Endodermal cell (in vitro differentiated cells): ENCODE results near the gene LAMA2. TPM values are rescaled to one million over a fixed set of nuclear protein-coding genes. Genes with fewer than 3 reads are reported as not detected.

Experiments used
- DNase-seq: peaks from one replicate; pipeline ENCODE4 v3.0.0-alpha.2; 2017
- H3K27ac ChIP-seq: 2 replicates; pipeline ENCODE4 v1.5.1; 2013; ENCODE audit warnings: mild to moderate bottlenecking, low read depth, low read length, moderate library complexity
- H3K27me3 ChIP-seq: 2 replicates; pipeline ENCODE4 v1.6.1; 2013; ENCODE audit warnings: mild to moderate bottlenecking, low read length, moderate library complexity; ENCODE audit not compliant: insufficient read depth, control insufficient read depth, poor library complexity, severe bottlenecking
- H3K36me3 ChIP-seq: 2 replicates; pipeline ENCODE4 v1.7.0; 2013; ENCODE audit warnings: mild to moderate bottlenecking, low read length, moderate library complexity; ENCODE audit not compliant: control insufficient read depth, insufficient read depth
- H3K4me1 ChIP-seq: one replicate; pipeline ENCODE4 v1.7.0; 2013; ENCODE audit warnings: low read length; ENCODE audit not compliant: control insufficient read depth, insufficient read depth
- H3K4me3 ChIP-seq: 2 replicates; pipeline ENCODE4 v1.5.1; 2013; ENCODE audit warnings: mild to moderate bottlenecking, low read length, moderate library complexity
- H3K9ac ChIP-seq: 2 replicates; pipeline ENCODE4 v1.6.1; 2013; ENCODE audit warnings: mild to moderate bottlenecking, low read length, moderate library complexity; ENCODE audit not compliant: poor library complexity, severe bottlenecking; ENCODE audit errors: extremely low read depth
- H3K9me3 ChIP-seq: 2 replicates; pipeline ENCODE4 v1.6.1; 2013; ENCODE audit warnings: mild to moderate bottlenecking, low read length, moderate library complexity; ENCODE audit not compliant: control insufficient read depth
- H3K27ac Mint-ChIP-seq: 2 replicates; pipeline ENCODE4 v1.8.0; 2020; ENCODE audit warnings: mixed read lengths
- H3K27me3 Mint-ChIP-seq: 2 replicates; pipeline ENCODE4 v1.8.0; 2021; ENCODE audit warnings: mild to moderate bottlenecking, mixed read lengths; ENCODE audit not compliant: insufficient read depth
- H3K36me3 Mint-ChIP-seq: 2 replicates; pipeline ENCODE4 v1.8.0; 2020; ENCODE audit warnings: low read depth, mixed read lengths
- H3K4me1 Mint-ChIP-seq: 2 replicates; pipeline ENCODE4 v1.8.0; 2020; ENCODE audit warnings: mixed read lengths
- H3K4me3 Mint-ChIP-seq: 2 replicates; pipeline ENCODE4 v1.8.0; 2020; ENCODE audit warnings: mild to moderate bottlenecking, moderate library complexity, mixed read lengths
- H3K9me3 Mint-ChIP-seq: 2 replicates; pipeline ENCODE4 v1.8.0; 2020; ENCODE audit warnings: mild to moderate bottlenecking, mixed read lengths
- WGBS, 2 experiments: methylation state at CpG; one replicate each; pipeline versions ENCODE4 v1.1.5 to v1.1.7; 2013; ENCODE audit warnings: missing lambda C conversion rate in 2 of 2, mixed read lengths in 1 of 2; ENCODE audit not compliant: insufficient coverage in 1 of 2, insufficient read length in 1 of 2; 5-methylcytosine and 5-hydroxymethylcytosine counted together
- total RNA-seq, 2 donors: library from RNA; stranded (reverse); fragmentation: NEBNext Ultra II Directional in 1 of 2; extraction: Animal tissue kit (Norgen Biotek cat#: 25700) in 1 of 2; gene quantifications; 2 replicates in 1 of 2; 3 replicates in 1 of 2; pipeline ENCODE4 v1.2.1, GENCODE V29; 2021
- TF ChIP-seq, protein P1 (sequence below): fragments of 200-600 bp; sonication (generic); conservative IDR thresholded peaks from 2 replicates; pipeline ENCODE4 v1.5.0; 2021; ENCODE audit warnings: antibody characterized with exemption, mild to moderate bottlenecking

LAMA2 gene
- total RNA-seq, 2 donors from 2014 or later: 2.3 to 4.1 TPM

- TF ChIP-seq, protein P1, sequence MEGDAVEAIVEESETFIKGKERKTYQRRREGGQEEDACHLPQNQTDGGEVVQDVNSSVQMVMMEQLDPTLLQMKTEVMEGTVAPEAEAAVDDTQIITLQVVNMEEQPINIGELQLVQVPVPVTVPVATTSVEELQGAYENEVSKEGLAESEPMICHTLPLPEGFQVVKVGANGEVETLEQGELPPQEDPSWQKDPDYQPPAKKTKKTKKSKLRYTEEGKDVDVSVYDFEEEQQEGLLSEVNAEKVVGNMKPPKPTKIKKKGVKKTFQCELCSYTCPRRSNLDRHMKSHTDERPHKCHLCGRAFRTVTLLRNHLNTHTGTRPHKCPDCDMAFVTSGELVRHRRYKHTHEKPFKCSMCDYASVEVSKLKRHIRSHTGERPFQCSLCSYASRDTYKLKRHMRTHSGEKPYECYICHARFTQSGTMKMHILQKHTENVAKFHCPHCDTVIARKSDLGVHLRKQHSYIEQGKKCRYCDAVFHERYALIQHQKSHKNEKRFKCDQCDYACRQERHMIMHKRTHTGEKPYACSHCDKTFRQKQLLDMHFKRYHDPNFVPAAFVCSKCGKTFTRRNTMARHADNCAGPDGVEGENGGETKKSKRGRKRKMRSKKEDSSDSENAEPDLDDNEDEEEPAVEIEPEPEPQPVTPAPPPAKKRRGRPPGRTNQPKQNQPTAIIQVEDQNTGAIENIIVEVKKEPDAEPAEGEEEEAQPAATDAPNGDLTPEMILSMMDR: no peak
- no peaks in the 10 kb centered on the region for H3K9me3 ChIP-seq
- no peak overlapping the region for H3K27ac ChIP-seq
- no peak for DNase-seq
- H3K4me1 ChIP-seq: no peaks in the 10 kb centered on the region
- no peaks in the 10 kb centered on the region for H3K36me3 ChIP-seq
- H3K9ac ChIP-seq: no peak overlapping the region
- Mint-ChIP-seq H3K27me3 (no peaks in the 10 kb centered on the region), H3K36me3 (no peaks in the 10 kb centered on the region), H3K9me3 (no peaks in the 10 kb centered on the region), H3K4me3 (no peak overlapping the region), H3K4me1 (peaks cover 4% of the 10 kb centered on the region), H3K27ac (no peak overlapping the region)
- no peaks in the 10 kb centered on the region for H3K27me3 ChIP-seq
- WGBS, 2 experiments: 93% methylated on average over 1 of the region's 1 CpG; no CpG with 5 or more reads in 1 of the 2 experiments
- H3K4me3 ChIP-seq: no peak overlapping the region
These were observed 300.3 kb downstream of the LAMA2 start for GRCh38 chr6:129183187-129183591.

DNA sequence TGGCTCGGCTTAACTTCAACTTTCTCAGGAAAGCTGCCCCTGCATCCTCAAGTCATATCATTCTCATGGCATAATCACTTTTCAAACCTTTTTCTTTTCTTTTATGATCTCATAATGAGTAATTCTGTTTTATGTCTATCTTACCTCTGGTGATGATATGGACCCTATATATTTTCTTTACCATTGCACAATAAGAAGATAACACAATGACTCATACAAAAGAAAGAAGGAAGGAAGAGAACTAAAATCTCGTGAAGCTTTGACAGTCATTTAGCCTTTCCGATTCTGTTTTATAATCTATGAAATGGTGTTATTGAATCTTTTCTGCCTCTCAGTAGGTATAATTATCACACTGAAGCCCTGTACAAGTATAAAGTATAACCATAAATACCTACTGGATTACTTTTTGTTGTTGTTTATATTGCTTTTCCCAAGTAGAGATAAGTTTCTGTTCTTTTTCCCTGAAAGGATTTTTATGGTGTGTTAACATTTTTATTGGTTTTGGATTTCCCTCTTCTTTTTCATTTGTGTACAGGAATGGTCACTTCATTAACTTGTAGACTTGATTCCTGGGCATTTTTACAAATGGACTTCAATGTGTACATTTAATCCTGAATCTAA lies 300.9 kb downstream of the LAMA2 start:
- H3K9me3 Mint-ChIP-seq: no peaks in the 10 kb centered on the region
- no peaks in the 10 kb centered on the region for H3K36me3 ChIP-seq
- H3K27me3 ChIP-seq: no peaks in the 10 kb centered on the region
- H3K9me3 ChIP-seq: no peaks in the 10 kb centered on the region
- no peak overlapping the region for H3K4me3 Mint-ChIP-seq
- TF ChIP-seq, protein P1: no peak
- DNase-seq: no peak
- H3K4me3 ChIP-seq: no peak overlapping the region
- 96% methylated on average over 3 of the region's 3 CpGs; no CpG with 5 or more reads in 1 of the 2 experiments for WGBS, 2 experiments
- no peak overlapping the region for H3K27ac Mint-ChIP-seq
- no peak overlapping the region for H3K9ac ChIP-seq
- no peaks in the 10 kb centered on the region for H3K36me3 Mint-ChIP-seq
- H3K4me1 Mint-ChIP-seq: peaks cover 4% of the 10 kb centered on the region
- H3K4me1 ChIP-seq: no peaks in the 10 kb centered on the region
- H3K27ac ChIP-seq: no peak overlapping the region
- H3K27me3 Mint-ChIP-seq: no peaks in the 10 kb centered on the region

DNA sequence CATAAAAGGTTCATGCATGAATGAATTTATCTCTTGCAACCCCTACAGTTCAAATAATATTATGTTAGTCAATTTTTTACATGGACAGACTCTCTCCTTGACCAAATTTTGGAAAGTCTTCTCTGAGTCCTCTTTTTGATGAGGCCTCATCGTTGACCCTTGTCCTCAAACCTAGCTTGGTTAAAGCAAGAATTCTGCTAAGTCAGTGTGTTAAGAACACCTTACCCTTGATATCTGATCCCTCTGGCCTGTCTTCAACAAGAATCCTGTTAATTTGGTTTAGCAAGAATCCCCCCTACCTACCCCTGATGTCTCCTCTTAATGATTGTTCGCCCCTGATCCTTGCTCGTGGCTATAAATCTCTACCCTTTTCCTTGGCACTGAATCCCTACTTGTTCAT lies 301.4 kb downstream of the LAMA2 start:
- Mint-ChIP-seq H3K36me3 (no peaks in the 10 kb centered on the region), H3K4me3 (no peak overlapping the region), H3K27me3 (no peaks in the 10 kb centered on the region), H3K9me3 (no peaks in the 10 kb centered on the region), H3K27ac (peak overlapping the region; percentile 9), H3K4me1 (peaks cover 4% of the 10 kb centered on the region)
- DNase-seq: no peak
- Histone ChIP-seq H3K4me3 (no peak overlapping the region), H3K27me3 (no peaks in the 10 kb centered on the region), H3K36me3 (no peaks in the 10 kb centered on the region), H3K4me1 (no peaks in the 10 kb centered on the region), H3K9me3 (no peaks in the 10 kb centered on the region), H3K9ac (no peak overlapping the region), H3K27ac (no peak overlapping the region)
- TF ChIP-seq, protein P1: no peak
- 91 to 100% methylated on average over 1 to 3 of the region's 3 CpGs for WGBS, 2 experiments
